Esophagus muscularis mucosa (tissue), 4 donors: ENCODE data around the gene RHEB. TPM values are rescaled to one million over a fixed set of nuclear protein-coding genes. Genes with fewer than 3 reads are reported as not detected.

Source experiments
- DNase-seq: peaks from one replicate; pipeline ENCODE4 v3.0.0-alpha.2; 2017; ENCODE audit errors: extremely low spot score
- H3K27ac ChIP-seq, 4 donors: fragments of 200-600 bp; sonication (generic); replicated peaks in 1 of 4; 1 replicate in 3 of 4; 2 replicates in 1 of 4; pipeline ENCODE4 v1.5.1; 2016 to 2019; ENCODE audit warnings: mild to moderate bottlenecking in 1 of 4
- H3K27me3 ChIP-seq, 4 donors: fragments of 200-600 bp; sonication (generic); one replicate each; pipeline versions ENCODE4 v1.5.1 to v1.6.0; 2016 to 2019
- H3K36me3 ChIP-seq, 4 donors: fragments of 200-600 bp; sonication (generic); one replicate each; pipeline ENCODE4 v1.5.1; 2016 to 2019
- H3K4me1 ChIP-seq, 4 donors: fragments of 200-600 bp; sonication (generic); one replicate each; pipeline ENCODE4 v1.5.1; 2016 to 2019
- H3K4me3 ChIP-seq, 4 donors: fragments of 200-600 bp; sonication (generic); 1 replicate in 2 of 4; 2 replicates in 2 of 4; pipeline ENCODE4 v1.5.1; 2016 to 2019; ENCODE audit warnings: mild to moderate bottlenecking in 4 of 4, moderate library complexity in 1 of 4
- H3K9me3 ChIP-seq, 4 donors: fragments of 200-600 bp; sonication (generic); 1 replicate in 3 of 4; 2 replicates in 1 of 4; pipeline ENCODE4 v1.5.1; 2016 to 2019
- CTCF ChIP-seq, 3 experiments: fragments of 200-600 bp in 2 of 3; fragments of 450-650 bp in 1 of 3; sonication (generic) in 2 of 3; IDR thresholded peaks; one replicate each; pipeline ENCODE4 v1.5.1; 2017 to 2019; ENCODE audit warnings: antibody characterized with exemption in 3 of 3, mild to moderate bottlenecking in 2 of 3, moderate library complexity in 1 of 3
- EP300 ChIP-seq: sonication (generic); formaldehyde crosslinking; IDR thresholded peaks from one replicate; pipeline ENCODE4 v1.6.1; 2017; ENCODE audit warnings: antibody characterized with exemption
- POLR2A ChIP-seq: fragments of 450-650 bp; IDR thresholded peaks from one replicate; pipeline ENCODE4 v1.6.1; 2017; ENCODE audit warnings: antibody characterized with exemption, moderate library complexity, mild to moderate bottlenecking, low read depth
- POLR2AphosphoS5 ChIP-seq, 2 donors: sonication (generic); formaldehyde crosslinking; IDR thresholded peaks; one replicate each; pipeline ENCODE4 v1.6.1; 2017; ENCODE audit warnings: antibody characterized with exemption in 2 of 2
- WGBS: methylation state at CpG from one replicate; pipeline ENCODE4 v1.1.5; 2018; 5-methylcytosine and 5-hydroxymethylcytosine counted together
- intact Hi-C: fragments of 100-400 bp; cut with DNase I; formaldehyde crosslinking; loops from one replicate; pipeline ENCODE4 v1.15.1; 2023
- total RNA-seq, 4 donors: library from RNA; depleted of rRNA; stranded (reverse); fragments of >200 nt; gene quantifications; one replicate each; pipeline versions ENCODE4 v1.1.0 to v1.2.1, GENCODE V29; 2016

Gene RHEB
- total RNA-seq, 4 donors from 2014 or later = 98.5 to 187 (median 163) TPM

DNA sequence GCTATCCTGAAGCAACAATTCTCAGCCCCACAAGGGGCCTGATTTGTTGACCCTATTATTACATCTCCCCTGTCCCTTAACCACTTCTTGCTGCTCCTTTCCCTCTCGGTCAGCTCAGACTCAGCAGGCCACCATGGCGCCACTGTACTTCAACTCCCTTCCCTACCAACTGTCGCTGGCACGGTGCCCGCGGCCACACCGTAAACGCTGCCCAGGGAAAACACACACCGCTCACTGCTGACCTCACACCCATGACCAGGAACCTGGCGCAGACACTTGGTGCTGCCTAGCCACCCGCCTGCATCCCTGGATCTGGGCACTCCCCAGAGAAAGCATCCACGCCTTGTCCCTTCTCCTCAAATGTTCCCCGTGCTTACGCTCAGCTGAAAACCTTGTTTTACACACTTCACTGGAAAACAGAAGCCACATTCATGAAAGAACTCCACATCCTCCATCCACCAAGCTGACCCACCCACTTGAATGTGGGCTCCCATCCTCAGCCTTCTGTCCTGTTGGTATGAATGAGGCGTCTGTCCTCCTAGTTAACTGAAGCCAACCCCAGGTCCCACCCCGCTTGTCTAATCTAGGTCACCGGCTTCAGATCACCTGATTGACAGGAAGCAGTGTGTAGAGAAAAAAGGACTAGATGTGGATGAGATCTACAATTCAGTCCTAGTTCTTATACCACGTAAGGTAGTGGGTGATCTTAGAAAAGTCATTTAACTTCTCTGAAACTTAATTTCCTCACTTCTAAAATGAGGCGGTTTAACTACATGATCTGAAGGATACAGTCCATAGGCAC lies 51.3 kb downstream of the RHEB start:
- Histone ChIP-seq H3K4me3 (no peak overlapping the region), H3K4me1 (peaks cover 29 to 43% (median 37%) of the 10 kb centered on the region in 4 donors), H3K9me3 (no peaks in the 10 kb centered on the region), H3K27me3 (no peaks in the 10 kb centered on the region), H3K27ac (peak overlapping the region; percentile 25 to 44 (median 40)), H3K36me3 (peaks cover 42 to 87% (median 64%) of the 10 kb centered on the region in 4 donors)
- DNase-seq = no peak
- 90% methylated on average over 19 of the region's 19 CpGs for WGBS
- intact Hi-C loops = no loop called here
- TF ChIP-seq EP300 = no peak
- TF ChIP-seq POLR2AphosphoS5 (IDR thresholded peaks at IDR 0.05) = peak in 1 of 2 donors; percentile 23
- TF ChIP-seq CTCF (IDR thresholded peaks at IDR 0.05) = no peak
- no peak for TF ChIP-seq POLR2A

DNA sequence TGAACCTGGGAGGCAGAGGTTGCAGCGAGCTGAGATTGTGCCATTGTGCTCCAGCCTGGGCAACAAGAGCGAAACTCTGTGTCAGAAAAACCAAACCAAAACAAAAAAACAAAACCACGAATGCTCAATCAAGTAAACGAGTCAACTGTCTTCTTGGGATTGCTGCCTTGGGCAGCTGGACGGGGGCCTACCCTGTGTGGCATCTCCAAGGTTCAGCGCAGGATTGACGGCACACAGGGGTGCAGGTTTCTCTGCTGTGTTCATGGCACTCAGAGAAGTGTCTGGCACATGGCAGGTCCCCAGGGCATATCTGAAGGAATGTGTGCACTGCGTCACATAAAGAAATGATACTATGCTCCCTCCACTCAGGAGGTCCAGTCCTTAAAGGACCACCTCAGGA lies 54.5 kb downstream of the RHEB start:
- H3K27ac ChIP-seq = no peak overlapping the region
- 91% methylated on average over 8 of the region's 8 CpGs for WGBS
- intact Hi-C loops = no loop called here
- H3K36me3 ChIP-seq = peaks cover 40 to 63% (median 51%) of the 10 kb centered on the region in 4 donors
- no peak for DNase-seq
- TF ChIP-seq CTCF (IDR thresholded peaks at IDR 0.05) (no peak), EP300 (no peak), POLR2AphosphoS5 (IDR thresholded peaks at IDR 0.05) (no peak), POLR2A (no peak)
- peaks cover 0 to 11% (median 0%) of the 10 kb centered on the region in 4 donors for H3K9me3 ChIP-seq
- H3K4me3 ChIP-seq = no peak overlapping the region
- no peaks in the 10 kb centered on the region for H3K27me3 ChIP-seq
- H3K4me1 ChIP-seq = peaks cover 25 to 35% (median 31%) of the 10 kb centered on the region in 4 donors

- peaks cover 28 to 38% (median 34%) of the 10 kb centered on the region in 4 donors for H3K4me1 ChIP-seq
- peaks cover 18 to 35% (median 27%) of the 10 kb centered on the region in 4 donors for H3K36me3 ChIP-seq
- peak overlapping the region; percentile 91 to 96 (median 94) for H3K27ac ChIP-seq
- TF ChIP-seq POLR2AphosphoS5 (IDR thresholded peaks at IDR 0.05) = no peak
- no peak for TF ChIP-seq POLR2A
- no peak for TF ChIP-seq CTCF (IDR thresholded peaks at IDR 0.05)
- TF ChIP-seq EP300 = no peak
- H3K27me3 ChIP-seq = no peaks in the 10 kb centered on the region
- intact Hi-C loops = loop anchor here (5.0 kb wide), 3 partner anchors 40 to 295 kb away; no protein-coding TSS in a partner anchor
- 73% methylated on average over 1 of the region's 1 CpG for WGBS
- H3K9me3 ChIP-seq = peaks cover 0 to 11% (median 0%) of the 10 kb centered on the region in 4 donors
- no peak overlapping the region for H3K4me3 ChIP-seq
- DNase-seq = no peak
These were observed 57.4 kb downstream of the RHEB start for GRCh38 chr7:151462306-151462779.

DNA sequence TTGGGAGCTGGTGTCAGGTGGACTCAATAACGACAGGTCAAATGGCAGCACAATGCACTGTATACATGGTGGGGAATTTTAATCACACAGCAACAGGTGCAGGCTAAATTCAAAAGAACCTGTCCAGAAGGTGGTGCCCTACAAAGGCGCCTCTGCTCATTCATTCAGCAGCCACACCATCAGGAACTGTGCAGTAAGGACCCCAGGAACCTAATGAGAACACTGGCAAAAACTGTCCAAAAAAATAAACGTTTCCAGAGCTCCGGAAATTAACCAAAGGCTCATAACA lies 57.8 kb downstream of the RHEB start:
- DNase-seq = no peak
- H3K27me3 ChIP-seq = no peaks in the 10 kb centered on the region
- 78% methylated on average over 4 of the region's 4 CpGs for WGBS
- peak overlapping the region; percentile 91 to 96 (median 94) for H3K27ac ChIP-seq
- TF ChIP-seq POLR2A (no peak), POLR2AphosphoS5 (IDR thresholded peaks at IDR 0.05) (no peak), EP300 (no peak), CTCF (IDR thresholded peaks at IDR 0.05) (no peak)
- peaks cover 0 to 11% (median 0%) of the 10 kb centered on the region in 4 donors for H3K9me3 ChIP-seq
- intact Hi-C loops = loop anchor here (2.0 to 5.0 kb wide), 4 partner anchors 40 to 295 kb away; partner anchors contain the start of gene RHEB
- H3K4me3 ChIP-seq = no peak overlapping the region
- H3K36me3 ChIP-seq = peaks cover 14 to 30% (median 23%) of the 10 kb centered on the region in 4 donors
- H3K4me1 ChIP-seq = peaks cover 28 to 38% (median 34%) of the 10 kb centered on the region in 4 donors
